Measurements from ENCODE around the gene INMT. TPM values are rescaled to one million over a fixed set of nuclear protein-coding genes. Genes with fewer than 3 reads are reported as not detected.

Gene INMT
- total and polyA plus RNA-seq, 2 of the 13 experiments (the other 11 are each of a cell fraction or from before 2014, with no cell fraction given) = not detected

- Histone ChIP-seq H2AFZ (ENCODE audit: low read length) (no peak overlapping the region), H3K27ac (ENCODE audit: extremely low read length, insufficient read depth, low read length) (no peak overlapping the region), H3K79me2 (ENCODE audit: insufficient read depth, low read length) (no peaks in the 10 kb centered on the region), H3K9ac (ENCODE audit: insufficient read depth, low read depth, low read length) (no peak overlapping the region), H3K4me3 (replicated peaks in 1 of 3; ENCODE audit: insufficient read depth in 1 of 3, low read depth in 2 of 3, low read length in 3 of 3) (no peak overlapping the region), H3K36me3 (replicated peaks in 1 of 2; ENCODE audit: control insufficient read depth in 1 of 2, insufficient read depth in 2 of 2, low read length in 2 of 2) (no peaks in the 10 kb centered on the region), H3K4me1 (ENCODE audit: insufficient read depth, low read length) (no peaks in the 10 kb centered on the region), H4K20me1 (ENCODE audit: insufficient read depth, low read length) (no peaks in the 10 kb centered on the region), H3K9me3 (ENCODE audit: low read length) (no peaks in the 10 kb centered on the region), H3K4me2 (ENCODE audit: low read depth, low read length) (no peak overlapping the region), H3K27me3 (ENCODE audit: control insufficient read depth in 1 of 2, insufficient read depth in 2 of 2, low read length in 2 of 2) (peaks cover 0 to 21% of the 10 kb centered on the region in 2 experiments; a peak in 2 of 5 replicates)
- intact Hi-C loops (cut with micrococcal nuclease; ENCODE audit: unreplicated experiment) = loop anchor here (10.0 kb wide), 1 partner anchor 199 kb away; no protein-coding TSS in a partner anchor
- no peak for DNase-seq (ENCODE audit: low spot score)
- CTCF ChIA-PET (ENCODE audit: low intra/inter-chr PET ratio, low total read pairs) = no interaction called here
- no peak for TF ChIP-seq SNAPC5 (CRISPR knock-in tag; IDR thresholded peaks at IDR 0.05; ENCODE audit: borderline replicate concordance)
- TF ChIP-seq HBP1 (CRISPR knock-in tag; IDR thresholded peaks at IDR 0.05; ENCODE audit: low read depth) = no peak
- no peak for TF ChIP-seq PREB (CRISPR knock-in tag; IDR thresholded peaks at IDR 0.05)
- TF ChIP-seq SOX5 (CRISPR knock-in tag; IDR thresholded peaks at IDR 0.05; ENCODE audit: borderline replicate concordance) = no peak
- no peak for TF ChIP-seq FOXM1 (CRISPR knock-in tag; IDR thresholded peaks at IDR 0.05)
- no peak for TF ChIP-seq PHF20 (CRISPR knock-in tag; IDR thresholded peaks at IDR 0.05)
- no peak for TF ChIP-seq NFAT5 (CRISPR knock-in tag; IDR thresholded peaks at IDR 0.05)
- TF ChIP-seq ZNF609 (CRISPR knock-in tag; IDR thresholded peaks at IDR 0.05; ENCODE audit: borderline replicate concordance) = no peak
- TF ChIP-seq ETV6 (CRISPR knock-in tag; conservative IDR thresholded peaks at IDR 0.05) = no peak
- no peak for TF ChIP-seq MIXL1 (CRISPR knock-in tag; IDR thresholded peaks at IDR 0.05)
- TF ChIP-seq ZNF263 (CRISPR knock-in tag; IDR thresholded peaks at IDR 0.05) = no peak
- TF ChIP-seq WIZ (CRISPR knock-in tag; IDR thresholded peaks at IDR 0.05) = no peak
- FAIRE-seq = no peak
- no peak for ATAC-seq
- in situ Hi-C loops (cut with HindIII; ENCODE audit: extremely low pct_ligation_motif_present, low pct_unique_long_range_greater_than_20kb) = no loop called here
- POLR2A ChIA-PET = no interaction called here
- 29% methylated on average over 10 of the region's 12 CpGs for WGBS (ENCODE audit: low lambda C conversion rate)
- BruUV-seq (replicated peaks) = no TSS peak
Observed at GRCh38 chr7:30744075-30744417, 7.9 kb upstream of the INMT start.
